Smooth muscle cell (in vitro differentiated cells): ENCODE data around the gene AGBL1. TPM values are rescaled to one million over a fixed set of nuclear protein-coding genes. Genes with fewer than 3 reads are reported as not detected.

Source experiments
- DNase-seq: peaks from one replicate; lab custom pipeline; 2025; ENCODE audit not compliant: unreplicated experiment; lab: John Stamatoyannopoulos, UW
- H2AFZ ChIP-seq: fragments of 200-600 bp; sonication (generic); 2 replicates; pipeline ENCODE4 v1.6.0; 2016; ENCODE audit warnings: antibody characterized with exemption, low read depth, mild to moderate bottlenecking
- H3F3A ChIP-seq: fragments of 200-600 bp; sonication (generic); 2 replicates; pipeline ENCODE4 v1.6.0; 2017; ENCODE audit warnings: antibody characterized with exemption, low read depth
- H3K27ac ChIP-seq: fragments of 200-600 bp; sonication (generic); 2 replicates; pipeline ENCODE4 v1.5.1; 2016; ENCODE audit warnings: low read depth, mild to moderate bottlenecking
- H3K27me3 ChIP-seq: fragments of 200-600 bp; sonication (generic); 2 replicates; pipeline ENCODE4 v1.6.1; 2016; ENCODE audit warnings: low read depth, mild to moderate bottlenecking
- H3K36me3 ChIP-seq: fragments of 200-600 bp; sonication (generic); 2 replicates; pipeline ENCODE4 v1.5.1; 2016; ENCODE audit warnings: low read depth
- H3K4me1 ChIP-seq: fragments of 200-600 bp; sonication (generic); 2 replicates; pipeline ENCODE4 v1.5.1; 2016; ENCODE audit warnings: low read depth
- H3K4me2 ChIP-seq: fragments of 200-600 bp; sonication (generic); 2 replicates; pipeline ENCODE4 v1.6.0; 2016; ENCODE audit warnings: mild to moderate bottlenecking
- H3K4me3 ChIP-seq: fragments of 200-600 bp; sonication (generic); 2 replicates; pipeline ENCODE4 v1.5.1; 2016; ENCODE audit warnings: mild to moderate bottlenecking
- H3K79me2 ChIP-seq: fragments of 200-600 bp; sonication (generic); 2 replicates; pipeline ENCODE4 v1.6.0; 2016; ENCODE audit warnings: low read depth, mild to moderate bottlenecking
- H3K9ac ChIP-seq: fragments of 200-600 bp; sonication (generic); 2 replicates; pipeline ENCODE4 v1.6.0; 2016; ENCODE audit warnings: low read depth
- H3K9me3 ChIP-seq: fragments of 200-600 bp; sonication (generic); replicated peaks from 2 replicates; pipeline ENCODE4 v1.5.1; 2016; ENCODE audit warnings: low read depth
- H4K20me1 ChIP-seq: fragments of 200-600 bp; sonication (generic); 2 replicates; pipeline ENCODE4 v1.6.0; 2016; ENCODE audit warnings: low read depth
- CTCF ChIP-seq: fragments of 200-600 bp; sonication (generic); IDR thresholded peaks from 2 replicates; pipeline ENCODE4 v1.5.1; 2017; ENCODE audit warnings: borderline replicate concordance, mild to moderate bottlenecking, antibody characterized with exemption; ENCODE audit not compliant: insufficient read depth, poor library complexity, severe bottlenecking
- WGBS: methylation state at CpG from one replicate; pipeline ENCODE4 v1.1.7; 2016; ENCODE audit warnings: low lambda C conversion rate; 5-methylcytosine and 5-hydroxymethylcytosine counted together
- polyA plus RNA-seq: library from polyadenylated mRNA; unstranded; fragments of >200 nt; fragmentation: Nextera tagmentation; extraction: Ambion mirVana; gene quantifications from 2 replicates; pipeline ENCODE4 v1.2.1, GENCODE V29; 2016
- total RNA-seq: library from RNA; depleted of rRNA; stranded (reverse); fragments of >200 nt; gene quantifications from 2 replicates; pipeline ENCODE4 v1.2.3, GENCODE V29; 2014

Gene AGBL1
- total and polyA plus RNA-seq, 2 experiments from 2014 or later = not detected

GRCh38 chr15:86425746-86426145 lies 346.1 kb downstream of the AGBL1 start:
- Histone ChIP-seq H3F3A (no peaks in the 10 kb centered on the region), H3K4me2 (no peak overlapping the region), H2AFZ (no peak overlapping the region), H3K36me3 (no peaks in the 10 kb centered on the region), H3K9me3 (no peaks in the 10 kb centered on the region), H3K79me2 (no peaks in the 10 kb centered on the region), H3K4me1 (no peaks in the 10 kb centered on the region), H3K27me3 (no peaks in the 10 kb centered on the region), H3K4me3 (no peak overlapping the region), H3K27ac (no peak overlapping the region), H3K9ac (no peak overlapping the region), H4K20me1 (no peaks in the 10 kb centered on the region)
- no peak for DNase-seq
- WGBS = 86% methylated on average over 3 of the region's 3 CpGs
- no peak for TF ChIP-seq CTCF

- Histone ChIP-seq H3F3A (no peaks in the 10 kb centered on the region), H3K4me1 (no peaks in the 10 kb centered on the region), H3K79me2 (no peaks in the 10 kb centered on the region), H3K27ac (no peak overlapping the region), H2AFZ (no peak overlapping the region), H3K4me2 (no peak overlapping the region), H3K4me3 (no peak overlapping the region), H3K9ac (no peak overlapping the region), H3K9me3 (no peaks in the 10 kb centered on the region), H3K36me3 (no peaks in the 10 kb centered on the region), H4K20me1 (no peaks in the 10 kb centered on the region), H3K27me3 (no peaks in the 10 kb centered on the region)
- no peak for DNase-seq
- WGBS = 41% methylated on average over 2 of the region's 2 CpGs
- TF ChIP-seq CTCF = no peak
These were observed 353.2 kb downstream of the AGBL1 start for GRCh38 chr15:86432861-86433260.

GRCh38 chr15:86433983-86434382 lies 354.3 kb downstream of the AGBL1 start:
- no peak overlapping the region for H3K9ac ChIP-seq
- WGBS = 72% methylated on average over 4 of the region's 4 CpGs
- H3K4me2 ChIP-seq = no peak overlapping the region
- no peaks in the 10 kb centered on the region for H4K20me1 ChIP-seq
- H3K4me3 ChIP-seq = no peak overlapping the region
- DNase-seq = no peak
- no peak overlapping the region for H2AFZ ChIP-seq
- H3K79me2 ChIP-seq = no peaks in the 10 kb centered on the region
- no peak overlapping the region for H3K27ac ChIP-seq
- no peaks in the 10 kb centered on the region for H3K9me3 ChIP-seq
- H3K36me3 ChIP-seq = no peaks in the 10 kb centered on the region
- no peaks in the 10 kb centered on the region for H3K4me1 ChIP-seq
- no peaks in the 10 kb centered on the region for H3K27me3 ChIP-seq
- no peak for TF ChIP-seq CTCF
- no peaks in the 10 kb centered on the region for H3F3A ChIP-seq

GRCh38 chr15:86439614-86440013 lies 359.9 kb downstream of the AGBL1 start:
- Histone ChIP-seq H3K36me3 (no peaks in the 10 kb centered on the region), H3K27ac (no peak overlapping the region), H4K20me1 (no peaks in the 10 kb centered on the region), H2AFZ (no peak overlapping the region), H3K27me3 (peaks cover 6% of the 10 kb centered on the region), H3K4me1 (no peaks in the 10 kb centered on the region), H3K4me3 (no peak overlapping the region), H3K9me3 (no peaks in the 10 kb centered on the region), H3K79me2 (no peaks in the 10 kb centered on the region), H3K4me2 (no peak overlapping the region), H3K9ac (no peak overlapping the region), H3F3A (no peaks in the 10 kb centered on the region)
- DNase-seq = no peak
- no peak for TF ChIP-seq CTCF
- WGBS = 28% methylated on average over 4 of the region's 4 CpGs
